ENCODE data around the gene NEU3. TPM values are rescaled to one million over a fixed set of nuclear protein-coding genes. Genes with fewer than 3 reads are reported as not detected.

The NEU3 gene
- total RNA-seq, 1 experiment from 2014 or later = 10.0 TPM

GRCh38 chr11:74948546-74948897, 40.2 kb upstream of the NEU3 start:
- POLR2A ChIA-PET = interaction anchor here (0.6 to 3.3 kb wide), 11 partner anchors 8 to 253 kb away, joined by 3 to 23 read pairs (median 4); partner anchors contain the start of gene NEU3
- H3K4me3 Mint-ChIP-seq (ENCODE audit: unreplicated experiment) = peak overlapping the region; percentile 96
- H3K9me3 Mint-ChIP-seq (ENCODE audit: unreplicated experiment) = no peaks in the 10 kb centered on the region
- H3K27ac Mint-ChIP-seq (ENCODE audit: low read depth, unreplicated experiment) = peak overlapping the region; percentile 93
- H3K4me1 Mint-ChIP-seq (ENCODE audit: insufficient read depth, unreplicated experiment) = peaks cover 41% of the 10 kb centered on the region
- no peak for TF ChIP-seq CTCF (IDR thresholded peaks at IDR 0.05; ENCODE audit: unreplicated experiment)
- TSS peak; percentile 83 for BruUV-seq (replicated peaks)
- H3K36me3 Mint-ChIP-seq (ENCODE audit: insufficient read depth, unreplicated experiment) = peaks cover 13% of the 10 kb centered on the region
- CTCF ChIA-PET = no interaction called here
- DNase-seq (ENCODE audit: unreplicated experiment) = no peak
- intact Hi-C loops (cut with micrococcal nuclease) = loop anchor here (5.0 kb wide), 1 partner anchor 39 kb away; the partner anchor contains the start of gene NEU3
- H3K27me3 Mint-ChIP-seq (ENCODE audit: insufficient read depth, unreplicated experiment) = no peaks in the 10 kb centered on the region

DNA sequence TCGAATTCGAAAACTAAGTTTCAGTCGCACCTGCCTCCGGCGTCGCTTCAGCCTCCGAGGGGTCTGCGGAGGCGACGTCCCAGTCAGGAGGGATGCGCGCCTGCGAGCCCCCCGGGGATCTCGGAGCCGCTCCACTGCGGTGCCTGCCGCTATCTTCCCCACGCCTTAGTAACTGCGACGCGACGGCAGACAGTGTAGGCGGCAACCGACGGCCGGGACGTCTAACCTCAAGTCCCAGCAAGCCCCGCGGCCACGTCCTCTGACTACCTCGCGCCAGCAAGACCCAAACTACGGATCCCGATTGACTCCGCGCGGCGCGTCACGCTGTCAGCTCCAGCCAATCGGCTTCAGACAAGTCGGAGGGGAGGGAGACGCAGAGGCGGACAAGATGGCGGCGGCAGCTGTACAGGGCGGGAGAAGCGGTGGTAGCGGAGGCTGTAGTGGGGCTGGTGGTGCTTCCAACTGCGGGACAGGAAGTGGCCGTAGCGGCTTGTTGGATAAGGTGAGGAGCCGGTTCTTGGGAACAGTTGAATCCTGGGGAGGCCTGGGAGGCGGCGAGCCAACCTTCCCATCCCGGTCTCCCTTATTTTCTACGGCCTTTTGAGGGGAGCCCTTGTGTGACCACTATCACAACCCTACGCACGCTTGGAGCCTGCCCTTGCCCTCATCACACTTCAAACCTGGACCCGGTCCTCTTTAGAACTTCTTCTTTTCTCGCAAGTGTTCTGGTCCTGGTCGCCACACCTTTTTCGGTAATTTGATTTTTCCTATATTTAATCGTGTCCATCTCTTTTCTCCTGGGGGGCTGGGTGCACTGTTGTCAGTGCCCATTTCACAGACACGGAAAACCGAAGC, 39.6 kb upstream of the NEU3 start, which contains the start of the genes SPCS2 and XRRA1:
TSS of gene SPCS2 (plus strand) at position 369 of the 855 bp plus-strand sequence. CDS start at position 389, 20 bp downstream.
TSS of gene XRRA1 (minus strand) at position 194 of the 855 bp plus-strand sequence. CDS start 8,213 bp downstream, outside the sequence.
- Mint-ChIP-seq H3K27ac (ENCODE audit: low read depth, unreplicated experiment) (peak within 1 kb of the TSS; percentile 93), H3K4me3 (ENCODE audit: unreplicated experiment) (peak within 1 kb of the TSS; percentile 96), H3K9me3 (ENCODE audit: unreplicated experiment) (no peaks in the 10 kb centered on the region), H3K4me1 (ENCODE audit: insufficient read depth, unreplicated experiment) (peaks cover 35% of the 10 kb centered on the region), H3K36me3 (ENCODE audit: insufficient read depth, unreplicated experiment) (peaks cover 11% of the 10 kb centered on the region), H3K27me3 (ENCODE audit: insufficient read depth, unreplicated experiment) (no peaks in the 10 kb centered on the region)
- no peak for TF ChIP-seq CTCF (IDR thresholded peaks at IDR 0.05; ENCODE audit: unreplicated experiment)
- peak; percentile 98 for DNase-seq (ENCODE audit: unreplicated experiment)
- CTCF ChIA-PET = interaction anchor here (0.6 kb wide), 2 partner anchors 14 to 88 kb away, joined by 3 read pairs; no protein-coding TSS in a partner anchor
- BruUV-seq (replicated peaks) = TSS peak; percentile 69
- intact Hi-C loops (cut with micrococcal nuclease) = loop anchor here (5.0 kb wide), 1 partner anchor 38 kb away; the partner anchor contains the start of gene NEU3
- POLR2A ChIA-PET = interaction anchor here (0.6 to 3.3 kb wide), 14 partner anchors 8 to 253 kb away, joined by 3 to 23 read pairs (median 3); partner anchors contain the start of gene NEU3

DNA sequence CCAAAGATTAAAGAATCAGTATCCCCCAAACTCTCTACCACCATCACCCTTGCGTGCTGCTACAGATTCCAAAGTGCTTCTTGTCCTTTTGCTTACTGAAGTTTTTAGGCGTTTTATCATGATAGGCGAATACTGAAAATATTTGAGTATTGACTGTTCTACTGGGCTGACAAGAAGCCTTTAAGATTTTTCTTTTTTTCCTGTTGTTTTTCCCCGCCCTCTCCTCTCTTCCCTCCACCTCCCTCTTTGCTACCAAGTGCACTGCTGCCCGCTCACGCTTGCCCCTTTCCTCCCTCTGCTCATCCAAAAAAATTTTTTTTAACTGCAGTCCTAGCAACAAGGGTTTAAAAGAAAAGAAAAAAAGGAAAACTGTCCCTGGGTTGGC, 39.0 kb upstream of the NEU3 start:
- no TSS peak for BruUV-seq (replicated peaks)
- TF ChIP-seq CTCF (IDR thresholded peaks at IDR 0.05; ENCODE audit: unreplicated experiment) = no peak
- H3K36me3 Mint-ChIP-seq (ENCODE audit: insufficient read depth, unreplicated experiment) = peaks cover 11% of the 10 kb centered on the region
- H3K27me3 Mint-ChIP-seq (ENCODE audit: insufficient read depth, unreplicated experiment) = no peaks in the 10 kb centered on the region
- H3K4me3 Mint-ChIP-seq (ENCODE audit: unreplicated experiment) = peak overlapping the region; percentile 96
- H3K4me1 Mint-ChIP-seq (ENCODE audit: insufficient read depth, unreplicated experiment) = peaks cover 29% of the 10 kb centered on the region
- no peak for DNase-seq (ENCODE audit: unreplicated experiment)
- CTCF ChIA-PET = interaction anchor here (0.6 kb wide), 1 partner anchor 14 kb away, joined by 3 read pairs; no protein-coding TSS in a partner anchor
- POLR2A ChIA-PET = interaction anchor here (0.7 to 3.3 kb wide), 5 partner anchors 11 to 460 kb away, joined by 3 to 23 read pairs (median 4); no protein-coding TSS in a partner anchor
- H3K9me3 Mint-ChIP-seq (ENCODE audit: unreplicated experiment) = no peaks in the 10 kb centered on the region
- peak overlapping the region; percentile 93 for H3K27ac Mint-ChIP-seq (ENCODE audit: low read depth, unreplicated experiment)
- intact Hi-C loops (cut with micrococcal nuclease) = loop anchor here (5.0 kb wide), 1 partner anchor 38 kb away; the partner anchor contains the start of gene NEU3

Data from MCF 10A (cell line).